Bronchial epithelial cell (primary cell): ENCODE results near the gene OSBPL9. TPM values are rescaled to one million over a fixed set of nuclear protein-coding genes. Genes with fewer than 3 reads are reported as not detected.

Experiments used
- DNase-seq: peaks from one replicate; pipeline ENCODE4 v3.0.0-alpha.2; 2010; ENCODE audit warnings: low read depth
- FAIRE-seq: peaks from 2 replicates; lab custom pipeline; 2011; peaks lifted over from hg19 to GRCh38; lab: Jason Lieb, UNC
- H3K27me3 ChIP-seq: 2 replicates; pipeline ENCODE4 v1.5.1; 2011; ENCODE audit warnings: low read length; ENCODE audit not compliant: control insufficient read depth, insufficient read depth
- H3K36me3 ChIP-seq: 2 replicates; pipeline ENCODE4 v1.5.1; 2011; ENCODE audit warnings: low read length; ENCODE audit not compliant: control insufficient read depth, insufficient read depth
- H3K4me3 ChIP-seq: 2 replicates; pipeline ENCODE4 v1.5.1; 2011; ENCODE audit warnings: mild to moderate bottlenecking, low read depth, low read length, control low read depth
- CTCF ChIP-seq: IDR thresholded peaks from 2 replicates; pipeline ENCODE4 v1.5.1; 2011; ENCODE audit warnings: mild to moderate bottlenecking, moderate library complexity, low read length, control low read depth, inconsistent platforms; ENCODE audit not compliant: insufficient read depth, severe bottlenecking
- total RNA-seq: library from RNA; depleted of rRNA; stranded (reverse); fragments of >200 nt; gene quantifications from 2 replicates; pipeline ENCODE4 v1.2.1, GENCODE V29; 2014

Gene OSBPL9
- total RNA-seq, 1 donor from 2014 or later, result 69.8 TPM

GRCh38 chr1:51689075-51689440 lies 72.2 kb downstream of the OSBPL9 start:
- DNase-seq (no peak), FAIRE-seq (no peak)
- no peak for TF ChIP-seq CTCF

GRCh38 chr1:51689643-51690042 lies 72.8 kb downstream of the OSBPL9 start:
- no peaks in the 10 kb centered on the region for H3K36me3 ChIP-seq
- H3K27me3 ChIP-seq, result no peaks in the 10 kb centered on the region
- no peak for DNase-seq
- H3K4me3 ChIP-seq, result no peak overlapping the region
- FAIRE-seq, result no peak
- TF ChIP-seq CTCF, result no peak

More at GRCh38 chr1:51689075-51689440, 72.2 kb downstream of the OSBPL9 start:
- no peak overlapping the region for H3K4me3 ChIP-seq
- no peaks in the 10 kb centered on the region for H3K36me3 ChIP-seq
- no peaks in the 10 kb centered on the region for H3K27me3 ChIP-seq

DNA sequence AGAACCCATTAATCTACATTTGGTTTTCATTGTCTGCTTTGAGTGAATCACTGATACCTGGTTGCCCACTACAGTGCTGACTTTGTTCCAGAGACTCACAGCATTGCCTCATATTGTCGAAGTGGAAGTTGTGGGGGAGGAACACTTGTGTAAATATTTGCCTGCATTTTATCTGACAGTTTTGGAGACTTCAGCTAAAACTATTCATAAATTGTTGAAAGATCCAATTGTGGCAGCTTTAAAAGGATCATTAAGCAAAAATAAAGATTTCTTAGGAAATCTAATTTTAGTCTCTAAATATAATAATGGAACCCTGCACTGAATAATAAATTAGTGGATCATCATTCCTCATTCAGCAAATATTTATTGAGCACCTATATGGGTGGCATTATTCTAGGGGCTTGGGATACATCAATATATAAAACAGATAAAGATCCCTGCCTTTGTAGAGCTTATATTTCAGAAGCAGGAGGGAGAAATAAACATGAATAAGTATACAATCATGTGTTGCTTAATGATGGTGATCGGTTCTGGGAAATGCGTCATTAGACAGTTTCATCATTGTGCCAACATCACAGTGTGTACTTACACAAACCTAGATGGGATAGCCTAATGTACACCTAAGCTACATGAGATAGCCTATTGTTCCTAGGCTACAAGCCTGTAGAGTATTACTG lies 73.5 kb downstream of the OSBPL9 start:
- DNase-seq, result peak; percentile 99

GRCh38 chr1:51691920-51692319 lies 75.0 kb downstream of the OSBPL9 start:
- H3K36me3 ChIP-seq, result no peaks in the 10 kb centered on the region
- TF ChIP-seq CTCF, result no peak
- no peak for DNase-seq
- H3K4me3 ChIP-seq, result no peak overlapping the region
- no peak for FAIRE-seq
- H3K27me3 ChIP-seq, result no peaks in the 10 kb centered on the region

More for the DNA sequence above, 73.5 kb downstream of the OSBPL9 start:
- no peak for FAIRE-seq
- Histone ChIP-seq H3K27me3 (no peaks in the 10 kb centered on the region), H3K4me3 (no peak overlapping the region), H3K36me3 (no peaks in the 10 kb centered on the region)
- no peak for TF ChIP-seq CTCF

GRCh38 chr1:51693419-51694155 lies 76.7 kb downstream of the OSBPL9 start:
- H3K27me3 ChIP-seq, result no peaks in the 10 kb centered on the region
- H3K36me3 ChIP-seq, result no peaks in the 10 kb centered on the region
- H3K4me3 ChIP-seq, result no peak overlapping the region
- FAIRE-seq (no peak), DNase-seq (peak; percentile 82)
- no peak for TF ChIP-seq CTCF

DNA sequence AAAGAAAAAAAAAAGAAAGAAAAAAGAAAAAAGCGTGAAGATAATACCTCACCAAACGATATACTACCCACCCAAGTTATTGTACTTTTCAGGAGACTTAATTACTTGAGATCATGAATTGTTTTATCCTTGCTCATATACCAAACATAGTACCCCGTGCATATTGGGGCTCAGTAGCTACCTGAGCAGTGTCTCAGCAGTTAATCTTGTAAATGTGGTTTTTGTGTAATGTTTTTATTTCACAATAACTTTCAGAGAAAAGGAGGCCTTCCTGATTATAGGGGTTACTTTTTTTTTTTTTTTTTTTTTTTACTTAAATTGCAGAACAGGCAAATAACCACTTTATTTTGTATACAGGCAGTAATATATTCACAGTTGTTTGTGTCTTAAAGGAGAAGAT lies 80.3 kb downstream of the OSBPL9 start:
- DNase-seq (no peak), FAIRE-seq (no peak)
- H3K27me3 ChIP-seq, result no peaks in the 10 kb centered on the region
- H3K4me3 ChIP-seq, result no peak overlapping the region
- no peak for TF ChIP-seq CTCF
- H3K36me3 ChIP-seq, result no peaks in the 10 kb centered on the region
